ENCODE results near the gene HSPBAP1. TPM values are rescaled to one million over a fixed set of nuclear protein-coding genes. Genes with fewer than 3 reads are reported as not detected.

Gene HSPBAP1
- total RNA-seq, 1 donor from 2014 or later: 18.6 TPM

GRCh38 chr3:122728756-122729514, 64.7 kb downstream of the HSPBAP1 start:
- DNase-seq: no peak
- no peak for TF ChIP-seq CTCF (IDR thresholded peaks at IDR 0.05; ENCODE audit: partially characterized antibody, unreplicated experiment)
- Mint-ChIP-seq H3K36me3 (ENCODE audit: unreplicated experiment) (peaks cover 34% of the 10 kb centered on the region), H3K4me3 (ENCODE audit: unreplicated experiment) (no peak overlapping the region), H3K4me1 (ENCODE audit: low read depth, unreplicated experiment) (no peaks in the 10 kb centered on the region), H3K27me3 (ENCODE audit: unreplicated experiment) (peaks cover under 1% of the 10 kb centered on the region), H3K27ac (ENCODE audit: unreplicated experiment) (no peak overlapping the region), H3K9me3 (ENCODE audit: unreplicated experiment) (peaks cover 6% of the 10 kb centered on the region)

- Mint-ChIP-seq H3K4me3 (ENCODE audit: unreplicated experiment) (no peak overlapping the region), H3K4me1 (ENCODE audit: low read depth, unreplicated experiment) (no peaks in the 10 kb centered on the region), H3K36me3 (ENCODE audit: unreplicated experiment) (peaks cover 32% of the 10 kb centered on the region), H3K9me3 (ENCODE audit: unreplicated experiment) (peaks cover 3% of the 10 kb centered on the region), H3K27me3 (ENCODE audit: unreplicated experiment) (no peaks in the 10 kb centered on the region), H3K27ac (ENCODE audit: unreplicated experiment) (no peak overlapping the region)
- TF ChIP-seq CTCF (IDR thresholded peaks at IDR 0.05; ENCODE audit: partially characterized antibody, unreplicated experiment): no peak
- DNase-seq: no peak
Measured at GRCh38 chr3:122728186-122728585, 65.4 kb downstream of the HSPBAP1 start.

GRCh38 chr3:122727766-122728165, 65.9 kb downstream of the HSPBAP1 start:
- H3K27me3 Mint-ChIP-seq (ENCODE audit: unreplicated experiment): no peaks in the 10 kb centered on the region
- peaks cover 2% of the 10 kb centered on the region for H3K9me3 Mint-ChIP-seq (ENCODE audit: unreplicated experiment)
- peaks cover 30% of the 10 kb centered on the region for H3K36me3 Mint-ChIP-seq (ENCODE audit: unreplicated experiment)
- TF ChIP-seq CTCF (IDR thresholded peaks at IDR 0.05; ENCODE audit: partially characterized antibody, unreplicated experiment): no peak
- H3K4me3 Mint-ChIP-seq (ENCODE audit: unreplicated experiment): no peak overlapping the region
- no peak overlapping the region for H3K27ac Mint-ChIP-seq (ENCODE audit: unreplicated experiment)
- DNase-seq: no peak
- H3K4me1 Mint-ChIP-seq (ENCODE audit: low read depth, unreplicated experiment): no peaks in the 10 kb centered on the region

GRCh38 chr3:122727294-122727693, 66.3 kb downstream of the HSPBAP1 start:
- H3K9me3 Mint-ChIP-seq (ENCODE audit: unreplicated experiment): no peaks in the 10 kb centered on the region
- H3K4me3 Mint-ChIP-seq (ENCODE audit: unreplicated experiment): no peak overlapping the region
- no peak overlapping the region for H3K27ac Mint-ChIP-seq (ENCODE audit: unreplicated experiment)
- no peak for TF ChIP-seq CTCF (IDR thresholded peaks at IDR 0.05; ENCODE audit: partially characterized antibody, unreplicated experiment)
- no peaks in the 10 kb centered on the region for H3K27me3 Mint-ChIP-seq (ENCODE audit: unreplicated experiment)
- H3K4me1 Mint-ChIP-seq (ENCODE audit: low read depth, unreplicated experiment): no peaks in the 10 kb centered on the region
- peaks cover 26% of the 10 kb centered on the region for H3K36me3 Mint-ChIP-seq (ENCODE audit: unreplicated experiment)
- DNase-seq: no peak

GRCh38 chr3:122725106-122725505, 68.5 kb downstream of the HSPBAP1 start:
- H3K27ac Mint-ChIP-seq (ENCODE audit: unreplicated experiment): no peak overlapping the region
- TF ChIP-seq CTCF (IDR thresholded peaks at IDR 0.05; ENCODE audit: partially characterized antibody, unreplicated experiment): no peak
- no peaks in the 10 kb centered on the region for H3K9me3 Mint-ChIP-seq (ENCODE audit: unreplicated experiment)
- no peaks in the 10 kb centered on the region for H3K4me1 Mint-ChIP-seq (ENCODE audit: low read depth, unreplicated experiment)
- no peak for DNase-seq
- no peak overlapping the region for H3K4me3 Mint-ChIP-seq (ENCODE audit: unreplicated experiment)
- H3K36me3 Mint-ChIP-seq (ENCODE audit: unreplicated experiment): peaks cover 20% of the 10 kb centered on the region
- no peaks in the 10 kb centered on the region for H3K27me3 Mint-ChIP-seq (ENCODE audit: unreplicated experiment)
